GM21619 (cell line): Measurements from ENCODE around the gene TKT.

Experiments used
- ATAC-seq: cut with Tn5 transposase; IDR thresholded peaks from one replicate; pipeline ENCODE4 v1.9.1; 2021; ENCODE audit not compliant: unreplicated experiment

TKT gene

DNA sequence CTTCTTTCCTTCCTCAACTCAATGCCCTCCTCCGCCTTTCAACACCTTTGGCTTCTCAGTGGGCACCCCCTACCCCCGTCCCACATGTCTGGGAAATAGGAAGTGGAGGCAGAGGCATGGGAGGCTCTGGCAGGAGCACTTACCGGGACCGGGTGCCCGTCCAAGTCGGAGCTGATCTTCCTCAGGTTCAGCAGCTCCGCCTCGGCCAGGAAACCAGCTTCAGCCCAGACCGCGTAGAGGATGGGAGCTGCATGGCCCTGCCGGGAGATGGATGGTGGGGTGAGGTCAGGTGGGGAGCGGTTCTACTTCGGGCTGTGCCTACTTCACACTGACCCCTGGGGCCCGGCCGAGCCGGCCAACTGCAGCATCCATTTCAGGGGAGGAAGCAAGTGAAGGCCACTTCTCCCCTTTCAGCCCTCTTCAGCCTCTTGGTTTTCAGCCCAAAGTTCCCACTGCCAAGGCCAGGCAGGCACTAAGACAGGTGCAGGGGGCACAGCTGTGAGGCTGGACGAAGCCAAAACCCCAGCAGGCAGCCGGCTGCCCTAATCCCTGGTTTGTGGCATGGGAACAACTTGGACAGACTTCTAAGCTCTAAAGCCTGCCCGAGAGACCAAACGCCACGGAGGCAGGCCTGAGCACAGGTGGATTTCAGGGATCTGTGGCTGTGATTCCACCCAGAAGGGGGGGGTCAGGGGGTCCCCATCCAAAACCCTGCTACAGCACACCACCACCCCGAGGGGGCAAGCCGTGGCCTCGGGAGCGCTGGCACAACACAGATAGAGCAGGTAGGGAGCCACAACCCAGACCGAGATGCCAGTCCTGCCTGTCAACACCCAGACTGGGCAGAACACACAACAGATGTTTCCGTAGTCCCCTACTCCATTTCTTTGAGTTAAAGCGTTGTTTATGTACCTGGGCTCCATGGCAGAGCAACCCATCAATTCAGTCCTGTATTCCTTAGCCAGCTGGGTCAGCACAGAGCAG lies 14.5 kb downstream of the TKT start:
- ATAC-seq = no peak

DNA sequence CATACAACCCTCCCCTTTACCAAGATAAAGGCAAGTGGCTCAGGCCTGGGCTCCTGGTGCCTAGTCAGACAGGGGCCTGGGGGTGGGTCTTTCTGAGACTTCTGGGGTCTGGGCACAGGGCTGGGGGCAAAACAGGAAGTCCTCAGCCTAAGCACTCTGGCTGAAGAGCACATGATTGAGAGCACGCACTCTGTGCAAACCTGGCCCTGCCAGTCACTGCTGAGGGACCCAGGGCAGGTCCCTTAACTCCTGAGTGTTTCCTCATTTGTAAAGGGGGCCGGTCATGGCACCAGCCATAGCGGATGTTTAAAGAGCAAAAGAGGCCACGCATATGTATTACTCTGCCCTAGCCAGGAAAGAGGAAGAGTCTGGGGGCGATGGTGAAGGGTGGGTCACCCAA lies 16.0 kb downstream of the TKT start:
- ATAC-seq = no peak

DNA sequence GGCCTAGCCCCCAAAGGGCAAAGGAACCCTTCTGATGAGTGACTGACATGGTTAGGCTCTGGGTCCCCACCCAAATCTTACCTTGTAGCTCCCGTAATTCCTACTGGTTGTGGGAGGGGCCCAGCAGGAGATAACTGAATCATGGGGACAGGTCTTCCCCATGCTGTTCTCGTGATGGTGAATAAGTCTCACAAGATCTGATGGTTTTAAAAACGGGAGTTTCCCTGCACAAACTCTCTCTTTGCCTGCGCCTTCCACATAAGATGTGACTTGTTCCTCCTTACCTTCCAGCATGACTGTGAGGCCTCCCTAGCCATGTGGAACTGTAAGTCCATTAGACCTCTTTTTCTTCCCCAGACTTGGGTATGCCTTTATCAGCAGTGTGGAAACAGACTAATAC lies 16.9 kb downstream of the TKT start:
- no peak for ATAC-seq

DNA sequence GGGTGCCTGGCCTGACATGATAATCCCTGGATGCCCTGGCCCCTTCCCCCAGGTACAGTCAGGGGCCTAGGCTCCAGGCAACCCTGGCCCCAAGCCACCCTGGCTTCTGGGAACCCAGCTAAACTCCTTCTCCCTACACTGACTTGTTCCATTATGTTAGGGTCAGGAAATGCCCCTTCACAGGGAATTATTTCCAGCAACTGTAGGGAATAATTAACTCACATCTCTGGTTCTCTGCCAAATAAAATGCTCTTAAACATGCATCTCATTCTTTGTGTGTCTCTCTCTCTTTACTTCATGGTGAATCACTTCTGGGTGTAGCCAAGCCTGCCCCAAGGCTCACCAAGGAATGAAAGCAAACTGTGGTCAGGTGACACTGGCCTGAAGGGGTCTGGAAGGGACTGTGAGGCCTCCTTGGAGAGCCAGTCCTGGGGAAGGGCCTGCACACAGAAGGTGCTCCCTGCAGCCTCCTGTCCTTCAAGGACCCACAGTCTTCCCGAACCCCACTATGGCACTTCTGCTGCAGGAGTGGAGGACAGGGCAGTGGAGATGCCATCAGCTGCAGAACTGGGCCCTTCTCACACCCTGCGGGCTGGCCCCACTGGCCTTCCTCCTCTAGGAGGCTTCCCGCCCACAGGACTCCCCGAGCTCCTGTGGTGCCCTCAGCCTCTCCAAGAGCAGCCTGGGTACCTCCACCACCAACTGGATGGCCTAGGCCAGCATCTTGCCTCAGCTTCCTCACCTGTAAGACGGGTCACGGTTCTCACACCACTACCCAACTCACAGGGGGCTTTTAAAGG lies 17.6 kb downstream of the TKT start:
- ATAC-seq = no peak

DNA sequence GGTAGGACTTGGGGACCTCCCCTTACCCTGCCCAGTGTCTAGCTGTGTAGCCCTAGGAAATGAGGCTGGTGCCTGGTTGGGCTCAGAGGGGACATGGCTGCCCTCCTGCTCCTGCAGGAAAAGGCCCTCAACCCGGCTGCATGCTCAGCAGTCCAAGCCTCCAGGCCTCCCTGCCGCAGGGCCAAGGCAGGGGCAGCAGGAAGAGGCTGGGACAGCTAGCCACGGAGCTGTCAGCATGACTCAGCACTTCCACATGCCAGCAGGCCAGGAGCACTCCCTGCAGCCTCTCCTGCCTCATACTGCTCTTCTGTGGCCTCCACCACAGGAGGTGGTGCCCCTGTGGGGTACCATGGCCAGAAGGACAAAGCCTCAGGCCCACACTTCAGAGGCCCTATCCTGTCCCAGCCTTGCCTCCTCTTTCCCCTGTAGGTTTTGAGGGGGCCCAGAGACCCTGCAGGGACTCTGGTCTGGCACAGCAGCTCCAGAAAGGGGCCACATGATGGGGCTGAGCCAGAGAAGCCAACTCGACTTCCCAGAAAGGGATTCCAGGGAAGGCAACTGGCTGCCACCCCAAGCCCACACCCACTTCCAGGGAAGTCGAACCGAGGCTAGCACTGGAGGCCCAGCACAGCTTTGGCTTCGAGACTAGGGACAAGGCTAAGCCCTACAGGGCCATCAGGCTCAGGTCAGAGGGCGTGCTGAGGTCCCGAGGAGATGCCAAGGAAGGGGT lies 19.5 kb downstream of the TKT start:
- no peak for ATAC-seq

DNA sequence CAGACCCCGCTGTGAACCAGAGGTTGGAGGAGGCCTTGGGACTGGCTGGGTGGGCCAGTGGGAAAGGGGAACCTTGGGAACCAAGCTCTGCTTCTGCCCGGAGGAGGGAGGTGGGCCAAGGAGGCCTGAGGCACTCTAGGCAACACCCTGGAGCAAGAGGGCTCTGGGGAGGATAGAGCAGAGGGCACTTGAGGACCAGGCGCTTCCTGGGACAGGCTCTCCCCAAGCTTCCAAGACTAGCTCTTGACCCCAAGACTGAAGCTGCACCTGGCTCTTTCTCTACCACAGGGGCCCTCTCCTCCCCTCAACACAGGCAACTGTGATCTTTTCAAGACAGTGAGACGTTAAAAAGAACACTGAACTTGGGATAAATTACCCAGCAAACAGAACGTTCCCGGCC lies 20.3 kb downstream of the TKT start:
- ATAC-seq = no peak

DNA sequence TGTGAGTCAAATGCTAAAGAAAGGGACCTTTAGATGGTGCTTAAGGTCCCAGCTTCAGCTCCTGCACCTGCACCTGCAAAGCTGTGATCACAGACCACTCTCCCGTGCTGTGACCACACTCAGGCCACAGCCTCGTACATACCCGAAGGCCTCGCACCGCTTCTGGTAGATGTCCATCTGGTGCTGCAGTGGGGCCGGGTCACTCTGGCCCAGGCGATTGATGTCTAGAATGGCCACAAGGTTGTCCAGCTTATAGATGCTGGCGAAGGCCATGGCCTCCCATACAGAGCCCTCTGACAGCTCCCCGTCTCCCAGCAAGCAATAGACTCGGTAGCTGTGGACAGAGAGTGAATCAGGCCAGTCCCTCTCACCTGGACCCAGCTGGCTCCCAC lies 21.0 kb downstream of the TKT start:
- no peak for ATAC-seq

DNA sequence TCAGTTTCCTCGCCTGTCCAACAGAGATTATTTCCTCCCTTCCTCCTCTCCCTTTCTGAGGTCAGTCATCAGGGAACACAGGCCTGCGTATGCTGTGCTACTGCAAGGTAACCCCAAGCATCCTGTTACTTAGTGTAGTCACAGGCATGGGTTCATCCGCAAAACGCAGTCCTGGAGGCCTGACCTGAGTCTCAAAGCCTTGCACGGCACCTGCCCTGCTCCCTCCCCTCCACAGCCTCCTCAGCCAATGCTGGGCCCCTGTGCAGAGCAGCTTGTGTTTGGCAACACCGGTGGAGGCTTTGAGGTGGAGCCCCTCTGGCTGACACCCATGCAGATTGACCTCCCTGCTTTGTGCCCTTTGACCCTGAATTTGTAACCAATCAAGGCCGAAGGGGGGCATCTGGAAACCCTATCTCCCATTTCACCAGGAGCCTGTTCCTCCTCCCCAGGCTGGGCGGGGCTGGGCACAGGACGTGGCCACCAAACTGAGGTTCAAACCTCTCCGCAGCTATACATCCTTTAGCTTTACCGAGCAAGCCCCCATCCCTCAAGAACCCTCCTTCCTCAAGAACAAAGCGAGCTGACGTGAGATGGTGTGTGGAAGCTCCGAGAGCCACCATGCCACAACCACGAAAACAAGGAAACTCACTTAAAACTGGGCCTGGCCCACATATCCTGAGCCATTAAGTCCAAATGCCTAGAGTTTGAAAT lies 21.5 kb downstream of the TKT start:
- ATAC-seq = no peak

DNA sequence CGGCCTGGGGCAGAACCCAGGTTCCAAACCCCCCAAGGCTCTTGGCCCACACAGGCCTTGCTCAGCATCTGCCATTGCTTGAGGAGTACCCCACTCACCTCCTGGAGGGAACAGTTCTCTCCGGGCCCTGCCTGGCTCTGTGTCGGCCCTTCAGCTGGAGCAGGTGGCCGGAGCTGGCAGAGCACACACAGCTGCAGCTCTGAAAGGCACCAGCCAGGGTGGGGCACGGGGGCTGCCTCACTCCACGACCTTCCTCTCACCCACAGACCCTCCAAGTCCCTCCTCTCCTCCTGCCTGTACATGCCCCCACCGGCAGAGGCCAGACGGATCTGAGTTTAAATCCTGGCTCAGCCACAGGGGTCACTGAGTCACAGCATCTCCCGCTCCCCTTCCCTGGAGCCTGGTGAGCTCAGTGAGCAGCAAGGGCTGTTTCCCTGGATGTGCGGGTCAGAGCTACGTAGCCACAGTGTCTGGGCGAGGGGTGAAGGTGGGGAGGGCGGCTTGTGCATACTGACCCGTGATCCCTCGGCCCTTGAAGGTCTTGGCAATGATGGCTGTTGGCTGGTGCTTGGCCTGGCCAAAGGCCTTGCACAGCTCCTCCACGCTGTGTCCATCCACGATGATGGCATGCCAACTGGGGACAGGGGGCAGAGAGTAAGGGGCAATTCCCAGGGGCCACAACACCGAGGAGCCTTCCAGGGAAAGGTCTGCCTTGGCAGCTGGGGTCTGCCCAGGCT lies 23.0 kb downstream of the TKT start:
- ATAC-seq = no peak

DNA sequence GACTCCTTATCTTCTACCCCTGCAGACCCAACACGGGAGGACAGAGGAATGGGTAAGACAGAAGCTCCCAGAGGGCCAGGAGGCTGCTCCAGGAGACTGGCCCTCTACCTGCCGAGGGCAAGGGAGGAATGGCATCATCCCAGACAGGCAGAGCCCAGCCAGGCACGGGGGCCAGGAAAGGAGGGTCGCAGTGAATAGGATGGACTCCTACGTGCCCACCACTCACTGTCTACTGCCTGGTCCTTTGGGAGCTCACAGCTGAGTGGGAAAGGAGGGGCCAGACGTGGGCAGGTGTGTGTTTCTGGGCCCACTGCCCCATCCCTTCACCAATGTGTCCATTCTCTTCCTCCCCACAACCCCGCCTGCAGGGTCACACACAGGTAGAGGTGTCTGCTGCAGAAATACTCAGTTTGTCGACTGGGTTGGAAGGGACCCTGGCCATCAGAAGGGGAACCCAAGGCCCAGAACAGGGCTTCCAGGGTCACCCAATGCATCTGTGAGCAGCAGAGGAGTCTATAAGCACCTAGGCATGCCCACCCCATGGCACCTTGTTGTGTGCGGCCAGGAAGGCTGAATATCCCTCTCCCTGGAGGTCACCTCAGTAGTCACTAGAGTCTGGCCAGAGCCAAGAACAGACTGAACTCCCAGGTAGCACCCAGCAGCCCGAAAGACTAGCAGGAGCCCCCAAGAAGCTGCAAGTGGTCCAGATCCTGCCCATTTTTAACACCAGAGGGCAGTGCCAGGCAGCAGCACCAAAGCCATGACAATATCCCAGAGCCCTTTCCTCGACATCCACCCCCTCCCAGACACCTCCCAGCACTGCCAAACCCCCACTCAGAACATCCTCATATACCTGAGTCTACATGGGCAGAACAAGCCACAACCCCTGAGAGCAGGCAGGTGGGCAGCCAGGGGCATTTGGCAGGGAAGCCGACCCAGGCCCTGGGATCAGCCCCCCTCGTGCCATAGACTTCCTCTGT lies 24.0 kb downstream of the TKT start:
- no peak for ATAC-seq

DNA sequence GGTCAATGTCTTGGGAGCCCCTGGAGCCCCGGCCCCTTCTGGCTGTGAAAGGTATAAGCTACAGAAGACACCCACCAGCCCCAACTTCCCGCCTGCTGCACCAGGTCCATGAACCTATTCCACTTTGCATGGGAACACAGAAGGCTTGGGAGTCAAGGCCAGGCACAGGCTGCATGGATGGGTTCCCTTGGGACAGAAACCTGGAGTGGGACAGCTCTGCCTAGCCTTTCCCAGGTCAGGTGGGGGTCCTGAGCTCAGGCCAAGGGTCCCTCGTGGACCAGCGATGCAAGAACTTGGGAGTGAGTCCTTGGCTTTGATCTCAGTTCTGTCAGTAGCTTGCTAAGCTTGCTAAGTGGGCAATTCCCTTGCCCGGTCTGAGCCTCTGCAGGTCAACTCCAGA lies 25.0 kb downstream of the TKT start:
- no peak for ATAC-seq

DNA sequence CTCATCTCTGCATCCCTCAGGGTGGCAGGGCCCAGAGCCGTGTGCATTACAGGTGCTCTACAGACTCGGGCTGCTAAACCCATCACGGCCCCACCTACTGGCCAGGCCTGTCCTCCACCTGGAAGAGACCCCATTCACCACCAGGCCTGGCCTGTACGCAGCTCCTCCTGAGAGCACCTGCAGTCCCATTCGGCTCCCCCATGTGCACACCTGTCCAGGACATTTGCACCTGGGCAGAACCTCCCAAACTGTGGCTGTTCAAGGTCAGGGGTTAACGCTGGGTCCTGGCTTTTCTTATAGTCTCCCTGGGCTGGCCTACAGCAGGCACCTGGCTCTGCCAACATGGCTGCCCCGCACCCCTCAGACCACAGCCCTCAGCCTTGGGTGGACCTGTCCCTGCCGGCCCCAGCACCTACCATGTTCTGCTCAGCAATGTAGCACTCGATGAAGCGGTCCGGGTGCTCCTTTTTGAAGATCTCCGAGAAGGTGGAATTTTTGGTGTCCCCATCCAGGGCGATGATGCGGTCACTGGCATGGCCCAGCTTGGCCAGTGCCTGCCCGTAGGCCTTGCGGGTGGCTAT lies 25.7 kb downstream of the TKT start:
- ATAC-seq = no peak

DNA sequence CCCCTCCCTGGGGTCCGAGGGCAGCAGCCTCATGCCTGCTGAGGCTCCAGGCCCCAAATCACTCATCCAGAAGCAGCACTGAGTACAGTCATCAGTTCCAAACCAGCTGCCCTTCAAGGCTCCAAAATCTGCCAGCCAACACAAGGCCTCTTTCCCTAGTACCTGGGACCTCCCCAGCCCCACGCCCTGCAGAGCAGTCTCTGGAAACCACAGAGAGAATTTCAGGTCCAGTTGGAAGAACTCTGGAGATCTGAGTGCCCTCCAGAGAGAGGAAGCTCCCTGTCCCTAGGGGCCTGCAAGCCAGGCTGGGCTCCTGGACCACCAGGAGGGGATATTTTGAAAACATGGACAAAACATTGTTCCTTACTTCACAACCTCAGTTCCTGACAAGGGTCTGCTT lies 26.2 kb downstream of the TKT start:
- no peak for ATAC-seq

DNA sequence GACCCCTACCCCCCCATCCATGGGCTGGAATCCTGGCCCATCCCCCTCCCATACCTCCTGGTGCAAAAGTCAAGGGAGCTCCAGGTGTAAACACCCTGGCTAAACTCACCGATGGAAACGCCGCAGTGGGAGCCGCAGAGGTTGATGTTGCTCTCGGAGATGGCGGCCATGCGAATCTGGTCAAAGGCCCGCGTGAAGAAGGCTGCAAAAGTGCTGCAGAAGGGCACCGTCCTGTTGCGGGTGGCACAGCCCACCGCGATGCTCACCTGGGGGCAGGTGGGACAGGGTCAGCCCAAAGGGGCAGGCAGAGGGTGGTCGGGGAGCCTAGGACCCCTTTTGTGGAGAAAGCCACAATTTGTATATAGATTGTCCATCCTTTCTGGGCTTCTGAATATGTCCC lies 26.7 kb downstream of the TKT start:
- no peak for ATAC-seq

DNA sequence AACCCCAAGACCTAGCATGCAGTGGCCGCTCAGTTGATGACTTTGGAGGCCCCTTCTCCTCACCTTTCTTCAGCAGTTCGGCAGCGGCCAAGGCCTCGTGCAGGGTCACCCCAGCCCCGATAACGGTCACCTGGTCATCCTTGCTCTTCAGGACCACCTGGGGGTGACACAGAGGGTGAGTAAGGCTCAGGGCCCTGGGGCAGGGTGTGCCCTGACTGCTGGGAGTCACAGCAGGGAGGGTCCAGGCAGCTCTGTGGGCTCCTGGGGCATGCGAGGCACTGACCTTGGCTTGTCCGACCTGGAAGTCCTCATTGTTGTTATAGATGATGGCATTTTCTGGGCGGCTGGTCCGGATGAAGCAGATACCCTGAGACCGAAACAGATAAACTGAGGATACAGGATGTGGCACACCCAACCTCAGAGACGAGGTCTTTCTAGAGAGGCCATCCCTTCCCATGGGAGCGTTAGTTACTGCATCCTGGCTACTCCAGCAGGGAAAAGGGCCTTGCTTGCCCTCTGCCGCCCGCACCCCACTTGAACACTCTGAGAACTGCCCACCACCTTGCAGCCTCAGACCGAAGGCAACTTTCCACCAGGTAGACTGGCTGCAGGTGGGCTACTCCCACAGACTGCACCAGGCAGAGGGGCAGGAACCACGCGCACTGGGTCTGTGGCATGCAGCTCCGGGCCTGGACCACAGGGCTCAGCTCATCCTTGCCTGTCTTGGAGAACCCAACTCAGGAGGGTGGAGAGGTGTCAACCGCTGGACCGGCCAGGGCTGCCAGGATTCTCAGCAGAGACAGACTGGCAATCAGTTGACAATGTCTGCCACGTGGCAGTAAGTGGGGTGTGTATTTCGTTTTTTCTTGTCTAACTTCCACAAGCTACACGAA lies 27.6 kb downstream of the TKT start:
- ATAC-seq = no peak

DNA sequence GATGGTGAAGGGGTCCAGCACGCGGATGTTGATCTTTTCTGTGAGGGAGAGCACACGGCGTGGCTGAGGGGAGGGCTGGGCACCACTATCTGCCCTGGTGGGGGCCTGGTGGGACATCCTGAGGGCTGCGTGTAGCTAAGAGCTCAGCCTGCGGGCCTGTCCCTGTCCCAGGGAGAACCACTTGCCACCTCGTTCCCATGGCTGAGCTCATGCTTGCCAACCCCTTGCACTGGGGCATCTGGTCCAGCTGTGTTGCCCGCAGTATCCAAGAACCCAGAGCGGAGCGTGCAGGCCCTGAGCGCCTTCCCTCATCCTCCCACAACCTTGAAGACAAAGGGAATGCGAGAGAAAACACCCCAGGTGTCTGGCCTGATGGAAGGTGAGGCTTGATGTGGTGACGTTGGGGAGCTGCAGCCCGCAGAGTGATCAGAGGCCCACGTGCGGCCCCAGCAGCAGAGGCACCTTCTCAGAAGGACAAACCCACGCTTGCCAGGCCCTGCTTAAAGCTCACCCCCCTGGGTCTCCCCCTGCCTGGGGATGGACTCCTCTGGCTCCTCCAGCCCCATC lies 28.9 kb downstream of the TKT start:
- no peak for ATAC-seq

DNA sequence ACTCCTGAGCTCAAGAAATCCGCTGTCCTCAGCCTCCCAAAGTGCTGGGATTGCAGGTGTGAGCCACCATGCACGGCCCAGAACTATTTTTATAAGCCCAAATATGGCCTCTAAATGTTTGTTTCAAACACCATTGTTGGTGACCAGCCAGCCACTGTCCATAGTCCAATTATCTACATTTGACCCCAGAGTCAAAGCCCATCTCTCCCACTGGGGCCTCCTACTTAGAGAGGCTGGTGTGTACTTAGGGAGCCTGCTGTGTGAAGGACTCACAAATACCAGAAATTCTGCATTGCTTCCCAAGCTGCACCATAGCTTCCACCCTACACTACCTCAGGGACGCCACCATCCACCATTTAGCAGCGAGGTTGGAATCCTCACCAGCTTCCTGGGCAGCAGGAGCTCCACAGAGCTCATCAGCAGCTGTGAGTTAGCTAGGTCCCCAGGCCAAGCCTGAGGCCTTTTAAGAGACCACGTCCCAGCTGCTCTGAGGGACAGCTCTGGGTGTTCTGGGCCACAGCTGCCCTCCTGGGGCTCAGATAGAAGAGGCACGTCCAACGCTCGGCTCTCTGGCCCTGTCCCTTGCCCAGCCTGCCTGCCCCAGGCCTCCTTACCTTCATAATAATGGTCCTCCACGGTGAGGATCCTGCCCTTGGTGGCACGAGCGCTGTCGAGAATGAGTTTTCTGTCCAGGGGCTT lies 29.5 kb downstream of the TKT start:
- ATAC-seq = no peak
